ENCODE results near the gene DHFR.

DNA sequence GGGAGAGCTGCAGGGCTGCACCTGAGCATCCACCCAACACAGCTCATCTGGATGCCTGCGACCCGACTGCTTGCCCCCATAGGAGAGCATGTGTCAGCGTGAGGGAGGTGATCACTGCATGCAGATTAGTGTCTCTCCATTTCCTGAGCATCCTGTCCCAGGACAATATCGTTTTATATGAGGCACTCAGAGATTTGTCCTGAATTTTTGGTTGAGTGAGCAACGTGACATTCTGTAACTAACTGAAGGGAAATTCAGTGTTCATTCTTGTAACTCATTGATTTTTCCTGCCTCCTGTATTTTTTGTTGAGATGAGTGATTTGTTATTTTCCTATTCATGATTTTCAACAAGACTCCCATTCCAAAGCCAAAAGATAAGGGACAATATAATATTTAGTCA, 64.0 kb downstream of the DHFR start:
- TF ChIP-seq NFIC (IDR thresholded peaks at IDR 0.05) (no peak), YY1 (IDR thresholded peaks at IDR 0.05; ENCODE audit: low read depth) (no peak), EGR1 (IDR thresholded peaks at IDR 0.05) (no peak), RAD21 (IDR thresholded peaks at IDR 0.05; ENCODE audit: low read depth) (no peak), TCF12 (IDR thresholded peaks at IDR 0.05; ENCODE audit: low read depth) (no peak), TAF1 (IDR thresholded peaks at IDR 0.05; ENCODE audit: low read depth) (no peak), TEAD4 (IDR thresholded peaks at IDR 0.05) (no peak)
- TF ChIP-seq, protein P1, sequence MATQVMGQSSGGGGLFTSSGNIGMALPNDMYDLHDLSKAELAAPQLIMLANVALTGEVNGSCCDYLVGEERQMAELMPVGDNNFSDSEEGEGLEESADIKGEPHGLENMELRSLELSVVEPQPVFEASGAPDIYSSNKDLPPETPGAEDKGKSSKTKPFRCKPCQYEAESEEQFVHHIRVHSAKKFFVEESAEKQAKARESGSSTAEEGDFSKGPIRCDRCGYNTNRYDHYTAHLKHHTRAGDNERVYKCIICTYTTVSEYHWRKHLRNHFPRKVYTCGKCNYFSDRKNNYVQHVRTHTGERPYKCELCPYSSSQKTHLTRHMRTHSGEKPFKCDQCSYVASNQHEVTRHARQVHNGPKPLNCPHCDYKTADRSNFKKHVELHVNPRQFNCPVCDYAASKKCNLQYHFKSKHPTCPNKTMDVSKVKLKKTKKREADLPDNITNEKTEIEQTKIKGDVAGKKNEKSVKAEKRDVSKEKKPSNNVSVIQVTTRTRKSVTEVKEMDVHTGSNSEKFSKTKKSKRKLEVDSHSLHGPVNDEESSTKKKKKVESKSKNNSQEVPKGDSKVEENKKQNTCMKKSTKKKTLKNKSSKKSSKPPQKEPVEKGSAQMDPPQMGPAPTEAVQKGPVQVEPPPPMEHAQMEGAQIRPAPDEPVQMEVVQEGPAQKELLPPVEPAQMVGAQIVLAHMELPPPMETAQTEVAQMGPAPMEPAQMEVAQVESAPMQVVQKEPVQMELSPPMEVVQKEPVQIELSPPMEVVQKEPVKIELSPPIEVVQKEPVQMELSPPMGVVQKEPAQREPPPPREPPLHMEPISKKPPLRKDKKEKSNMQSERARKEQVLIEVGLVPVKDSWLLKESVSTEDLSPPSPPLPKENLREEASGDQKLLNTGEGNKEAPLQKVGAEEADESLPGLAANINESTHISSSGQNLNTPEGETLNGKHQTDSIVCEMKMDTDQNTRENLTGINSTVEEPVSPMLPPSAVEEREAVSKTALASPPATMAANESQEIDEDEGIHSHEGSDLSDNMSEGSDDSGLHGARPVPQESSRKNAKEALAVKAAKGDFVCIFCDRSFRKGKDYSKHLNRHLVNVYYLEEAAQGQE (IDR thresholded peaks at IDR 0.05; ENCODE audit: low read depth), result no peak
- TF ChIP-seq, protein P2, sequence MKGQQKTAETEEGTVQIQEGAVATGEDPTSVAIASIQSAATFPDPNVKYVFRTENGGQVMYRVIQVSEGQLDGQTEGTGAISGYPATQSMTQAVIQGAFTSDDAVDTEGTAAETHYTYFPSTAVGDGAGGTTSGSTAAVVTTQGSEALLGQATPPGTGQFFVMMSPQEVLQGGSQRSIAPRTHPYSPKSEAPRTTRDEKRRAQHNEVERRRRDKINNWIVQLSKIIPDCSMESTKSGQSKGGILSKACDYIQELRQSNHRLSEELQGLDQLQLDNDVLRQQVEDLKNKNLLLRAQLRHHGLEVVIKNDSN (IDR thresholded peaks at IDR 0.05), result no peak
- TF ChIP-seq, protein P3, sequence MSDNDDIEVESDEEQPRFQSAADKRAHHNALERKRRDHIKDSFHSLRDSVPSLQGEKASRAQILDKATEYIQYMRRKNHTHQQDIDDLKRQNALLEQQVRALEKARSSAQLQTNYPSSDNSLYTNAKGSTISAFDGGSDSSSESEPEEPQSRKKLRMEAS (IDR thresholded peaks at IDR 0.05), result no peak

Measured in Ishikawa (cell line).